Caco-2 (cell line): ENCODE data around the gene ATP13A2. TPM values are rescaled to one million over a fixed set of nuclear protein-coding genes. Genes with fewer than 3 reads are reported as not detected.

ENCODE experiments used
- BruUV-seq: library from RNA; stranded (reverse); fragments of 400-500 nt; replicated peaks from 2 replicates; lab custom pipeline; 2021; lab: Mats Ljungman, UMichigan
- CTCF ChIA-PET: fragments of 300-600 bp; sonication (Branson Sonifier 250); formaldehyde crosslinking; loops from one replicate; lab custom pipeline; 2022; ENCODE audit warnings: antibody characterized with exemption; lab: Charles Lee
- POLR2A ChIA-PET: fragments of 300-600 bp; sonication (Branson Sonifier 250); formaldehyde crosslinking; loops from one replicate; lab custom pipeline; 2022; ENCODE audit warnings: antibody characterized with exemption; lab: Charles Lee
- DNase-seq, 2 experiments: peaks; one replicate each; pipeline versions ENCODE4 v3.0.0 to v3.0.0-alpha.2; 2020 to 2022
- H3K27me3 ChIP-seq: replicated peaks from 2 replicates; pipeline ENCODE4 v1.6.0; 2011; ENCODE audit warnings: low read length; ENCODE audit not compliant: control insufficient read depth, insufficient read depth
- H3K36me3 ChIP-seq: 2 replicates; pipeline ENCODE4 v1.5.1; 2011; ENCODE audit warnings: low read length; ENCODE audit not compliant: control insufficient read depth, insufficient read depth
- H3K4me1 ChIP-seq: fragments of 250-450 bp; sonication (Bioruptor Pico); 2 replicates; pipeline ENCODE4 v1.5.1; 2020; ENCODE audit warnings: mild to moderate bottlenecking
- H3K4me3 ChIP-seq: 2 replicates; pipeline ENCODE4 v1.5.1; 2011; ENCODE audit warnings: low read depth, mild to moderate bottlenecking, control low read depth, low read length
- H3K9me3 ChIP-seq: fragments of 250-450 bp; sonication (Bioruptor Pico); 2 replicates; pipeline ENCODE4 v1.5.1; 2020; ENCODE audit warnings: mild to moderate bottlenecking, moderate library complexity
- H3K27ac Mint-ChIP-seq: one replicate; pipeline ENCODE4 v1.8.0; 2022; ENCODE audit warnings: mixed read lengths; ENCODE audit not compliant: unreplicated experiment
- H3K27me3 Mint-ChIP-seq: one replicate; pipeline ENCODE4 v1.8.0; 2022; ENCODE audit warnings: mixed read lengths; ENCODE audit not compliant: insufficient read depth, unreplicated experiment
- H3K36me3 Mint-ChIP-seq: one replicate; pipeline ENCODE4 v1.8.0; 2022; ENCODE audit warnings: mild to moderate bottlenecking, mixed read lengths; ENCODE audit not compliant: insufficient read depth, unreplicated experiment
- H3K4me1 Mint-ChIP-seq: one replicate; pipeline ENCODE4 v1.8.0; 2022; ENCODE audit warnings: low read depth, mixed read lengths; ENCODE audit not compliant: unreplicated experiment
- H3K4me3 Mint-ChIP-seq: one replicate; pipeline ENCODE4 v1.8.0; 2022; ENCODE audit warnings: mild to moderate bottlenecking, moderate library complexity, mixed read lengths; ENCODE audit not compliant: unreplicated experiment
- H3K9me3 Mint-ChIP-seq: one replicate; pipeline ENCODE4 v1.8.0; 2022; ENCODE audit warnings: mixed read lengths; ENCODE audit not compliant: unreplicated experiment
- CTCF ChIP-seq, 2 experiments: fragments of 200-600 bp in 1 of 2; IDR thresholded peaks; 1 replicate in 1 of 2; 2 replicates in 1 of 2; pipeline versions ENCODE4 v1.5.1 to v1.8.0; 2011 to 2022; ENCODE audit warnings: antibody characterized with exemption in 1 of 2, control low read depth in 1 of 2, inconsistent platforms in 1 of 2, low read depth in 1 of 2, low read length in 1 of 2, mild to moderate bottlenecking in 1 of 2, moderate library complexity in 1 of 2; ENCODE audit not compliant: insufficient read depth in 1 of 2, severe bottlenecking in 1 of 2, unreplicated experiment in 1 of 2
- intact Hi-C: fragments of 100-400 bp; cut with micrococcal nuclease; formaldehyde crosslinking; loops from one replicate; pipeline ENCODE4 v1.10.0; 2022; ENCODE audit not compliant: unreplicated experiment
- total RNA-seq: library from RNA; stranded (reverse); gene quantifications from 2 replicates; pipeline ENCODE4 v1.2.3, GENCODE V29; 2022

ATP13A2 gene
- total RNA-seq, 1 experiment from 2014 or later: 58.4 TPM

GRCh38 chr1:17033481-17033880, 21.8 kb upstream of the ATP13A2 start:
- TF ChIP-seq CTCF (IDR thresholded peaks at IDR 0.05; ENCODE audit: insufficient read depth in 1 of 2, low read depth in 1 of 2, low read length in 1 of 2, severe bottlenecking in 1 of 2, unreplicated experiment in 1 of 2): no peak
- Mint-ChIP-seq H3K27me3 (no peaks in the 10 kb centered on the region), H3K4me3 (no peak overlapping the region), H3K27ac (no peak overlapping the region), H3K9me3 (no peaks in the 10 kb centered on the region), H3K4me1 (no peaks in the 10 kb centered on the region), H3K36me3 (peaks cover 20% of the 10 kb centered on the region)
- no peaks in the 10 kb centered on the region for H3K27me3 ChIP-seq
- DNase-seq: no peak
- ChIA-PET POLR2A (no interaction called here), CTCF (no interaction called here)
- no peak overlapping the region for H3K4me3 ChIP-seq
- no peaks in the 10 kb centered on the region for H3K9me3 ChIP-seq
- H3K36me3 ChIP-seq: no peaks in the 10 kb centered on the region
- no TSS peak for BruUV-seq
- H3K4me1 ChIP-seq: no peaks in the 10 kb centered on the region
- intact Hi-C loops: no loop called here

- DNase-seq: no peak
- Histone ChIP-seq H3K4me3 (no peak overlapping the region), H3K4me1 (no peaks in the 10 kb centered on the region), H3K9me3 (no peaks in the 10 kb centered on the region), H3K27me3 (no peaks in the 10 kb centered on the region), H3K36me3 (no peaks in the 10 kb centered on the region)
- intact Hi-C loops: no loop called here
- Mint-ChIP-seq H3K36me3 (peaks cover 27% of the 10 kb centered on the region), H3K27ac (no peak overlapping the region), H3K27me3 (no peaks in the 10 kb centered on the region), H3K4me1 (no peaks in the 10 kb centered on the region), H3K9me3 (no peaks in the 10 kb centered on the region), H3K4me3 (no peak overlapping the region)
- no TSS peak for BruUV-seq
- ChIA-PET POLR2A (no interaction called here), CTCF (no interaction called here)
- TF ChIP-seq CTCF (IDR thresholded peaks at IDR 0.05; ENCODE audit: insufficient read depth in 1 of 2, low read depth in 1 of 2, low read length in 1 of 2, severe bottlenecking in 1 of 2, unreplicated experiment in 1 of 2): no peak
Measured at GRCh38 chr1:17032741-17033140, 21.0 kb upstream of the ATP13A2 start.

- TF ChIP-seq CTCF (IDR thresholded peaks at IDR 0.05; ENCODE audit: insufficient read depth in 1 of 2, low read depth in 1 of 2, low read length in 1 of 2, severe bottlenecking in 1 of 2, unreplicated experiment in 1 of 2): no peak
- no peaks in the 10 kb centered on the region for H3K9me3 ChIP-seq
- CTCF ChIA-PET: no interaction called here
- no peak for DNase-seq
- Mint-ChIP-seq H3K27ac (no peak overlapping the region), H3K4me1 (no peaks in the 10 kb centered on the region), H3K4me3 (no peak overlapping the region), H3K9me3 (no peaks in the 10 kb centered on the region), H3K36me3 (peaks cover 36% of the 10 kb centered on the region), H3K27me3 (no peaks in the 10 kb centered on the region)
- intact Hi-C loops: no loop called here
- H3K4me1 ChIP-seq: no peaks in the 10 kb centered on the region
- no peaks in the 10 kb centered on the region for H3K36me3 ChIP-seq
- no peak overlapping the region for H3K4me3 ChIP-seq
- POLR2A ChIA-PET: no interaction called here
- no TSS peak for BruUV-seq
- H3K27me3 ChIP-seq: no peaks in the 10 kb centered on the region
Measured at GRCh38 chr1:17031436-17031835, 19.7 kb upstream of the ATP13A2 start.
